Transverse colon (tissue), 4 donors: ENCODE data around the gene ZNF574. TPM values are rescaled to one million over a fixed set of nuclear protein-coding genes. Genes with fewer than 3 reads are reported as not detected.
A peak's percentile ranks its signal among the peaks of the same experiment; 100 is the strongest.

Experiments
- DNase-seq: peaks from one replicate; pipeline ENCODE4 v3.0.0-alpha.2; 2019
- H3K27ac ChIP-seq, 4 donors: fragments of 200-600 bp; sonication (generic); 2 replicates each; pipeline ENCODE4 v1.5.1; 2016 to 2018; ENCODE audit warnings: inconsistent platforms in 4 of 4
- H3K27me3 ChIP-seq: fragments of 200-600 bp; sonication (generic); 2 replicates; pipeline ENCODE4 v1.5.1; 2017; ENCODE audit warnings: inconsistent platforms
- H3K36me3 ChIP-seq, 4 donors: fragments of 200-600 bp; sonication (generic); 2 replicates each; pipeline ENCODE4 v1.5.1; 2017 to 2019; ENCODE audit warnings: inconsistent platforms in 4 of 4
- H3K4me1 ChIP-seq, 4 donors: fragments of 200-600 bp; sonication (generic); 2 replicates each; pipeline ENCODE4 v1.5.1; 2017 to 2020; ENCODE audit warnings: inconsistent platforms in 4 of 4
- H3K4me3 ChIP-seq, 4 donors: fragments of 200-600 bp; sonication (generic); 1 replicate in 1 of 4; 2 replicates in 3 of 4; pipeline versions ENCODE4 v1.5.1 to v1.6.1; 2017 to 2019; ENCODE audit warnings: inconsistent platforms in 4 of 4
- H3K9me3 ChIP-seq, 2 donors: fragments of 200-600 bp; sonication (generic); 2 replicates each; pipeline ENCODE4 v1.5.1; 2017 to 2019; ENCODE audit warnings: inconsistent platforms in 2 of 2
- CTCF ChIP-seq, 5 experiments: fragments of 200-600 bp in 3 of 5; fragments of 450-650 bp in 2 of 5; sonication (generic) in 3 of 5; IDR thresholded peaks; 1 replicate in 2 of 5; 2 replicates in 3 of 5; pipeline ENCODE4 v1.5.1; 2016 to 2017; ENCODE audit warnings: antibody characterized with exemption in 5 of 5, inconsistent platforms in 3 of 5, mild to moderate bottlenecking in 2 of 5, moderate library complexity in 1 of 5
- EP300 ChIP-seq: sonication (generic); formaldehyde crosslinking; IDR thresholded peaks from one replicate; pipeline ENCODE4 v1.6.1; 2017; ENCODE audit warnings: antibody characterized with exemption, low read depth
- POLR2A ChIP-seq: fragments of 450-650 bp; IDR thresholded peaks from one replicate; pipeline ENCODE4 v1.6.1; 2016; ENCODE audit warnings: antibody characterized with exemption, mild to moderate bottlenecking, moderate library complexity
- POLR2AphosphoS5 ChIP-seq, 3 donors: sonication (generic); formaldehyde crosslinking; IDR thresholded peaks; one replicate each; pipeline ENCODE4 v1.6.1; 2016; ENCODE audit warnings: antibody characterized with exemption in 3 of 3
- WGBS, 2 donors: methylation state at CpG; one replicate each; pipeline ENCODE4 v1.1.5; 2018; ENCODE audit warnings: low coverage in 1 of 2; 5-methylcytosine and 5-hydroxymethylcytosine counted together
- in situ Hi-C, 4 donors: fragments of 200-750 bp; cut with MboI; loops; one replicate each; pipeline versions ENCODE4 v1.15.0 to v1.15.1; 2017; ENCODE audit warnings: low sequenced_read_pairs in 3 of 4, low pct_ligation_motif_present in 1 of 4, low pct_unique_long_range_greater_than_20kb in 1 of 4
- intact Hi-C: fragments of 100-400 bp; cut with DNase I; formaldehyde crosslinking; loops from one replicate; pipeline ENCODE4 v1.15.1; 2023; ENCODE audit warnings: low total_unique reads
- total RNA-seq, 4 donors: library from RNA; depleted of rRNA; stranded (reverse); fragments of >200 nt; gene quantifications; one replicate each; pipeline ENCODE4 v1.1.0, GENCODE V29; 2016

ZNF574 gene
- total RNA-seq, 4 donors from 2014 or later = 8.0 to 18.7 (median 16.5) TPM

DNA sequence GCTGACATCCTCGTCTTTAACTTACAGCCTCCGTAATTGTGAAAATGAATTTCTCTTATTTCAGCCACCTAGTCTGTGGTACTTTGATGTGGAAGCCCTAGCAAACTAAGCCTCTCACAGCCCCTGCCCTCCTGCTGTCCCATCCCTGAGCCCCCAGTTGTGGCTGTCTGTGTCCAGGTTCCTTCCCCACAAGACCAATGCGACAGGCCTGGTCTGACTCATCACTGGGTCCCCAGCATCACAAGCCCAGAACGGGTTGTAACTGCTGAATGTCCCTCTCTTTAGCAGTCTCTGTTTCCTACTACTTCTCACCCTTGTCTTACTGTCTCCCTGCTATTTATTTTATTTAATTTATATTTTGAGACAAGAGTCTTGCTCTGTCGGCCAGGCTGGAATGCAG is 50.6 kb downstream of the ZNF574 start:
- DNase-seq = no peak
- Histone ChIP-seq H3K36me3 (no peaks in the 10 kb centered on the region), H3K27me3 (peaks cover 10% of the 10 kb centered on the region), H3K9me3 (no peaks in the 10 kb centered on the region), H3K4me1 (peaks cover 0 to 9% (median 3%) of the 10 kb centered on the region in 4 donors), H3K4me3 (no peak overlapping the region), H3K27ac (no peak overlapping the region)
- WGBS, 2 donors = 60 to 61% methylated on average over 3 to 5 of the region's 5 CpGs
- no peak for TF ChIP-seq CTCF (IDR thresholded peaks at IDR 0.05)
- intact Hi-C loops = no loop called here
- in situ Hi-C loops = no loop called here

DNA sequence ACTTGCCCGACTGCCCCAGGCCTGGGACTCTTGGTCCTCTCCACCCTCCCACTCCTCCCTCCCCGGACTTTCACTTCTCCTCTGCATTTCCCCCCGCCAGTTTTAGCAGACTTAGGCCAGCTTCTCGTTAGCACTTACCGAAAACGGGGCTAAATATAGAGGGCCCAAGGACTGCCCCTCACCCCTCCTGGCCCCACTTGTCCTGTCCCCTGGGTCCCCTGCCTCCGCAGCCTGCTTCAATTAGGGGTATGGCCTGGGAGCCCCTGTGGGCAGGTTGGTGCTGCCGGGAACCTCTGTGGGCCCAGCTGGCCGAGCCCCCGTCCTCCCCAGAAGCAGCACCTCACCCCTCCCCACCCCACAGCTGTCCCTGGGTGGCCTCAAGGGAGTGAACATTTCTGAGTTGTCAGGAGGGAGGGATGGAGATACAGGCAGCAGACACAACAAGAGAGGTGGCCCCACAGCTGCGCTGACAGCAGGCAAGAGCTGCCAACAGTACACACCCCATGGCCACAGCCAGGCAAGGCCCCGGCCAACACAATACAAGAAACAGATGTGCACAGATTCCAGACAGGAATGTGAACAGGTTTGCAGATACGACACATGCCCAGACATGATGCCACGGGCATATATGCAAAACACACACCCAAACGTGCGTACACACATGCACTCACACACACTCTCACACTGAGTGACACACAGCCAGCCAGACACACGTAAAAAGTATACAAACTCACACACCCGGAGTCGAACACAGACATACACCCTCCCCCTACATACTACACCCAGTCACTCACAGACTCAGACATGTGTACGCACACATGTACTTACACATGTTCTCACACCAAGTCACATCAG is 53.7 kb downstream of the ZNF574 start:
- in situ Hi-C loops = loop anchor here in 2 of 4 donors (10.0 kb wide), 3 partner anchors 55 to 195 kb away; partner anchors contain the start of gene MEGF8 (in 1 of the 2)

GRCh38 chr19:42130254-42130573 is 54.2 kb downstream of the ZNF574 start:
- no peak overlapping the region for H3K4me3 ChIP-seq
- intact Hi-C loops = loop anchor here (10.0 kb wide), 1 partner anchor 195 kb away; the partner anchor contains the start of gene MEGF8
- DNase-seq = no peak
- peak overlapping the region in 2 of 4 donors; percentile 52 to 56 for H3K27ac ChIP-seq
- H3K27me3 ChIP-seq = peaks cover 20% of the 10 kb centered on the region
- peaks cover 0 to 18% (median 14%) of the 10 kb centered on the region in 4 donors for H3K4me1 ChIP-seq
- in situ Hi-C loops = loop anchor here in 2 of 4 donors (10.0 kb wide), 3 partner anchors 55 to 195 kb away; partner anchors contain the start of gene MEGF8 (in 1 of the 2)
- H3K9me3 ChIP-seq = no peaks in the 10 kb centered on the region
- TF ChIP-seq EP300 (no peak), POLR2A (no peak), POLR2AphosphoS5 (IDR thresholded peaks at IDR 0.05) (no peak), CTCF (IDR thresholded peaks at IDR 0.05) (no peak)
- no peaks in the 10 kb centered on the region for H3K36me3 ChIP-seq

More for the DNA sequence above, 53.7 kb downstream of the ZNF574 start:
- TF ChIP-seq POLR2A (peak; percentile 15), CTCF (IDR thresholded peaks at IDR 0.05) (no peak)
- WGBS, 2 donors = 53 to 70% methylated on average over 2 to 17 of the region's 20 CpGs
- peak; percentile 75 for DNase-seq
- Histone ChIP-seq H3K36me3 (no peaks in the 10 kb centered on the region), H3K4me3 (no peak overlapping the region), H3K27me3 (peaks cover 22% of the 10 kb centered on the region), H3K9me3 (no peaks in the 10 kb centered on the region), H3K4me1 (peaks cover 0 to 18% (median 14%) of the 10 kb centered on the region in 4 donors), H3K27ac (peak overlapping the region in 2 of 4 donors; percentile 52 to 56)
- intact Hi-C loops = loop anchor here (10.0 kb wide), 1 partner anchor 195 kb away; the partner anchor contains the start of gene MEGF8

Other genes with a start within 250 kb of the ZNF574 start
- not detected for gene LYPD4, start 231.5 kb upstream of the ZNF574 start, total RNA-seq
- gene DMRTC2, start 231.1 kb upstream of the ZNF574 start, total RNA-seq = not detected
- 1,000 to 10,000 TPM in 2 of 4 donors, 100 to 1,000 TPM in 2; 595 to 1,336 (median 1,016) TPM for gene RPS19, start 215.9 kb upstream of the ZNF574 start, total RNA-seq
- 10 to 100 TPM in 1 of 4 donors, 1 to 10 TPM in 2, not detected in 1; 2.3 to 33.0 (median 8.2) TPM for gene CD79A, start 198.9 kb upstream of the ZNF574 start, total RNA-seq
- 100 to 1,000 TPM in 2 of 4 donors, 10 to 100 TPM in 2; 64.3 to 215 (median 113) TPM for gene ARHGEF1, start 193.0 kb upstream of the ZNF574 start, total RNA-seq
- gene ERFL, start 147.7 kb upstream of the ZNF574 start, total RNA-seq = 1 to 10 TPM in 2 of 4 donors, under 1 TPM in 2; 0.27 to 1.9 (median 0.95) TPM
- gene RABAC1, start 116.8 kb upstream of the ZNF574 start, total RNA-seq = 100 to 1,000 TPM in 3 of 4 donors, 10 to 100 TPM in 1; 75.6 to 235 (median 165) TPM
- gene ATP1A3, start 81.9 kb upstream of the ZNF574 start, total RNA-seq = 1 to 10 TPM in 2 of 4 donors, under 1 TPM in 1, not detected in 1; 0.20 to 1.1 (median 1.1) TPM
- 10 to 100 TPM in 1 of 4 donors, 1 to 10 TPM in 3; 1.6 to 13.1 (median 3.6) TPM for gene GRIK5, start 6.0 kb upstream of the ZNF574 start, total RNA-seq
- 1 to 10 TPM in 3 of 4 donors, under 1 TPM in 1; 0.96 to 7.1 (median 3.4) TPM for gene POU2F2, start 56.3 kb downstream of the ZNF574 start, total RNA-seq
- 10 to 100 TPM; 52.2 to 90.8 (median 63.0) TPM for gene DEDD2, start 141.5 kb downstream of the ZNF574 start, total RNA-seq
- gene ZNF526, start 144.1 kb downstream of the ZNF574 start, total RNA-seq = 10 to 100 TPM in 1 of 4 donors, 1 to 10 TPM in 3; 6.4 to 19.5 (median 6.8) TPM
- gene GSK3A, start 166.4 kb downstream of the ZNF574 start, total RNA-seq = 10 to 100 TPM; 10.7 to 46.4 (median 31.0) TPM
- 10 to 100 TPM; 20.9 to 67.3 (median 30.5) TPM for gene ERF, start 179.0 kb downstream of the ZNF574 start, total RNA-seq
- 10 to 100 TPM; 35.1 to 96.5 (median 43.6) TPM for gene CIC, start 193.1 kb downstream of the ZNF574 start, total RNA-seq
- under 1 TPM in 2 of 4 donors, not detected in 2; 0.41 to 0.79 TPM for gene PRR19, start 226.0 kb downstream of the ZNF574 start, total RNA-seq
- gene PAFAH1B3, start 226.5 kb downstream of the ZNF574 start, total RNA-seq = 10 to 100 TPM in 3 of 4 donors, not detected in 1; 16.7 to 35.2 (median 24.4) TPM
- gene TMEM145, start 237.1 kb downstream of the ZNF574 start, total RNA-seq = not detected
- 10 to 100 TPM; 15.3 to 40.4 (median 22.8) TPM for gene MEGF8, start 249.5 kb downstream of the ZNF574 start, total RNA-seq